ENCODE data around the gene UBQLNL. TPM values are rescaled to one million over a fixed set of nuclear protein-coding genes. Genes with fewer than 3 reads are reported as not detected.

UBQLNL gene
- total RNA-seq, 1 experiment from 2014 or later, result 0.24 TPM

GRCh38 chr11:5500393-5500801 is 16.1 kb downstream of the UBQLNL start:
- no peaks in the 10 kb centered on the region for H3K27me3 Mint-ChIP-seq (ENCODE audit: low read depth)
- POLR2A ChIA-PET, result no interaction called here
- H3K9me3 Mint-ChIP-seq, result no peaks in the 10 kb centered on the region
- CTCF ChIA-PET, result no interaction called here
- no peak overlapping the region for H3K27ac Mint-ChIP-seq
- H3K36me3 Mint-ChIP-seq, result no peaks in the 10 kb centered on the region
- ATAC-seq, result no peak
- H3K4me3 Mint-ChIP-seq, result no peak overlapping the region
- no peak for TF ChIP-seq TP53 (CRISPR knock-in tag; IDR thresholded peaks at IDR 0.05)
- no peak for TF ChIP-seq STAT6 (CRISPR knock-in tag; conservative IDR thresholded peaks at IDR 0.05; ENCODE audit: low read depth)
- no peak for TF ChIP-seq ATF6 (CRISPR knock-in tag; IDR thresholded peaks at IDR 0.05)
- TF ChIP-seq CDX4 (CRISPR knock-in tag; IDR thresholded peaks at IDR 0.05; ENCODE audit: borderline replicate concordance), result no peak
- no peak for TF ChIP-seq NFE2L1 (CRISPR knock-in tag; IDR thresholded peaks at IDR 0.05)
- TF ChIP-seq SOX15 (CRISPR knock-in tag; IDR thresholded peaks at IDR 0.05), result no peak
- TF ChIP-seq GRHL2 (CRISPR knock-in tag; IDR thresholded peaks at IDR 0.05; ENCODE audit: insufficient replicate concordance, severe bottlenecking), result no peak
- no peak for DNase-seq (ENCODE audit: low spot score)
- H3K4me1 Mint-ChIP-seq, result 0 out of 2 replicates have a peak, but pooled peaks cover 3% of the 10 kb centered on the region

- no peaks in the 10 kb centered on the region for H3K27me3 Mint-ChIP-seq (ENCODE audit: low read depth)
- no peak for DNase-seq (ENCODE audit: low spot score)
- H3K4me1 Mint-ChIP-seq, result 0 out of 2 replicates have a peak, but pooled peaks cover 3% of the 10 kb centered on the region
- ChIA-PET POLR2A (no interaction called here), CTCF (no interaction called here)
- H3K4me3 Mint-ChIP-seq, result no peak overlapping the region
- ATAC-seq, result no peak
- no peaks in the 10 kb centered on the region for H3K36me3 Mint-ChIP-seq
- H3K9me3 Mint-ChIP-seq, result no peaks in the 10 kb centered on the region
- H3K27ac Mint-ChIP-seq, result no peak overlapping the region
- TF ChIP-seq MXD4 (CRISPR knock-in tag; IDR thresholded peaks at IDR 0.05; ENCODE audit: borderline replicate concordance) (no peak), E2F5 (CRISPR knock-in tag; IDR thresholded peaks at IDR 0.05) (no peak)
These were observed 16.8 kb downstream of the UBQLNL start for GRCh38 chr11:5499671-5500070.

GRCh38 chr11:5489576-5490357 is 26.7 kb downstream of the UBQLNL start:
- Mint-ChIP-seq H3K36me3 (no peaks in the 10 kb centered on the region), H3K27me3 (ENCODE audit: low read depth) (no peaks in the 10 kb centered on the region; the same call in 1 of the 2 replicates), H3K9me3 (no peaks in the 10 kb centered on the region), H3K4me1 (no peaks in the 10 kb centered on the region), H3K4me3 (no peak overlapping the region), H3K27ac (no peak overlapping the region)
- ChIA-PET POLR2A (no interaction called here), CTCF (no interaction called here)
- DNase-seq (ENCODE audit: low spot score), result no peak
- ATAC-seq, result no peak
- no peak for TF ChIP-seq TEAD4 (CRISPR knock-in tag; IDR thresholded peaks at IDR 0.05)
- no peak for TF ChIP-seq STAT6 (CRISPR knock-in tag; conservative IDR thresholded peaks at IDR 0.05; ENCODE audit: low read depth)
- TF ChIP-seq MXD4 (CRISPR knock-in tag; IDR thresholded peaks at IDR 0.05; ENCODE audit: borderline replicate concordance), result no peak
- TF ChIP-seq PREB (CRISPR knock-in tag; IDR thresholded peaks at IDR 0.05; ENCODE audit: borderline replicate concordance), result no peak
- no peak for TF ChIP-seq SMAD3 (CRISPR knock-in tag; IDR thresholded peaks at IDR 0.05; ENCODE audit: borderline replicate concordance)
- TF ChIP-seq FOXK1 (CRISPR knock-in tag; IDR thresholded peaks at IDR 0.05), result no peak
- no peak for TF ChIP-seq TEAD1 (CRISPR knock-in tag; IDR thresholded peaks at IDR 0.05)
- TF ChIP-seq GABPB1 (CRISPR knock-in tag; IDR thresholded peaks at IDR 0.05), result no peak
- TF ChIP-seq IRF1 (CRISPR knock-in tag; IDR thresholded peaks at IDR 0.05), result no peak
- TF ChIP-seq USF1 (CRISPR knock-in tag; IDR thresholded peaks at IDR 0.05), result no peak
- TF ChIP-seq RELA (CRISPR knock-in tag; IDR thresholded peaks at IDR 0.05; ENCODE audit: borderline replicate concordance), result no peak

Measured in WTC11 (cell line).